Body of pancreas (tissue), 4 donors: ENCODE data around the gene FRG2B.

Experiments
- CTCF ChIP-seq, 7 experiments: fragments of 450-650 bp in 4 of 7; fragments of 200-600 bp in 3 of 7; sonication (generic) in 3 of 7; IDR thresholded peaks; one replicate each; pipeline ENCODE4 v1.5.1; 2016 to 2019; ENCODE audit warnings: antibody characterized with exemption in 7 of 7
- POLR2A ChIP-seq, 3 donors: fragments of 450-650 bp; IDR thresholded peaks; one replicate each; pipeline ENCODE4 v1.6.1; 2016; ENCODE audit warnings: antibody characterized with exemption in 3 of 3, mild to moderate bottlenecking in 2 of 3

- TF ChIP-seq CTCF (IDR thresholded peaks at IDR 0.05) (no peak), POLR2A (IDR thresholded peaks at IDR 0.05) (no peak)
These were observed 33.9 kb downstream of the FRG2B start for GRCh38 chr10:133592716-133593115.
